Epithelial cell of proximal tubule (primary cell): Measurements from ENCODE around the gene CES4A. TPM values are rescaled to one million over a fixed set of nuclear protein-coding genes. Genes with fewer than 3 reads are reported as not detected.

Source experiments
- DNase-seq: peaks from one replicate; pipeline ENCODE4 v3.0.0-alpha.2; 2011; ENCODE audit warnings: low read depth
- H3K4me3 ChIP-seq: 2 replicates; pipeline ENCODE4 v1.5.1; 2011; ENCODE audit warnings: low read depth, mild to moderate bottlenecking, low read length
- total RNA-seq: library from RNA; depleted of rRNA; stranded (reverse); fragments of >200 nt; gene quantifications from 2 replicates; pipeline ENCODE4 v1.2.3, GENCODE V29; 2015
- TF ChIP-seq, protein P1 (sequence below): conservative IDR thresholded peaks from 2 replicates; pipeline ENCODE4 v1.5.1; 2012; ENCODE audit warnings: low read depth, mild to moderate bottlenecking, low read length

CES4A gene
- total RNA-seq, 1 donor from 2014 or later, result 0.52 TPM

DNA sequence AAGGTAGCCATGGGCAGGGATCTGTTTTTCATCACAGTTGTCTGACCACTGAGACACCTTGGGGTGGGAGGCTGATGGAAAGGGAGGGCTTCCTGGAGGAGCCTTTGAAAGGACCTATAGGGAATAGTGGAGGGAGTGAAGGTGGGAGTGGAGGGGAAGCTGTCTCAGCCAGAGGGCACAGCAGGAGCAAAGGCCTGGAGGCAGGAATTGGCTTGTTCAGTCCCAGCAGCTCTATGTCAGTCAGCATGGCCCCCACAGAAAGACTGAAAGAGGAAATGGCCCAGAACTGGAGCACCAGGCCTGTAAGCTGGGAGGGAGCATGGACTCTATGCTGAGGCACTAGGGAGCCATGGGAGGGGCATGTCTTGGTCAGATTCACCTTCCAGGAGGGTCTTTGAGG lies 27.8 kb downstream of the CES4A start:
- no peak for DNase-seq
- no peak overlapping the region for H3K4me3 ChIP-seq
- TF ChIP-seq, protein P1, sequence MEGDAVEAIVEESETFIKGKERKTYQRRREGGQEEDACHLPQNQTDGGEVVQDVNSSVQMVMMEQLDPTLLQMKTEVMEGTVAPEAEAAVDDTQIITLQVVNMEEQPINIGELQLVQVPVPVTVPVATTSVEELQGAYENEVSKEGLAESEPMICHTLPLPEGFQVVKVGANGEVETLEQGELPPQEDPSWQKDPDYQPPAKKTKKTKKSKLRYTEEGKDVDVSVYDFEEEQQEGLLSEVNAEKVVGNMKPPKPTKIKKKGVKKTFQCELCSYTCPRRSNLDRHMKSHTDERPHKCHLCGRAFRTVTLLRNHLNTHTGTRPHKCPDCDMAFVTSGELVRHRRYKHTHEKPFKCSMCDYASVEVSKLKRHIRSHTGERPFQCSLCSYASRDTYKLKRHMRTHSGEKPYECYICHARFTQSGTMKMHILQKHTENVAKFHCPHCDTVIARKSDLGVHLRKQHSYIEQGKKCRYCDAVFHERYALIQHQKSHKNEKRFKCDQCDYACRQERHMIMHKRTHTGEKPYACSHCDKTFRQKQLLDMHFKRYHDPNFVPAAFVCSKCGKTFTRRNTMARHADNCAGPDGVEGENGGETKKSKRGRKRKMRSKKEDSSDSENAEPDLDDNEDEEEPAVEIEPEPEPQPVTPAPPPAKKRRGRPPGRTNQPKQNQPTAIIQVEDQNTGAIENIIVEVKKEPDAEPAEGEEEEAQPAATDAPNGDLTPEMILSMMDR, result no peak

DNA sequence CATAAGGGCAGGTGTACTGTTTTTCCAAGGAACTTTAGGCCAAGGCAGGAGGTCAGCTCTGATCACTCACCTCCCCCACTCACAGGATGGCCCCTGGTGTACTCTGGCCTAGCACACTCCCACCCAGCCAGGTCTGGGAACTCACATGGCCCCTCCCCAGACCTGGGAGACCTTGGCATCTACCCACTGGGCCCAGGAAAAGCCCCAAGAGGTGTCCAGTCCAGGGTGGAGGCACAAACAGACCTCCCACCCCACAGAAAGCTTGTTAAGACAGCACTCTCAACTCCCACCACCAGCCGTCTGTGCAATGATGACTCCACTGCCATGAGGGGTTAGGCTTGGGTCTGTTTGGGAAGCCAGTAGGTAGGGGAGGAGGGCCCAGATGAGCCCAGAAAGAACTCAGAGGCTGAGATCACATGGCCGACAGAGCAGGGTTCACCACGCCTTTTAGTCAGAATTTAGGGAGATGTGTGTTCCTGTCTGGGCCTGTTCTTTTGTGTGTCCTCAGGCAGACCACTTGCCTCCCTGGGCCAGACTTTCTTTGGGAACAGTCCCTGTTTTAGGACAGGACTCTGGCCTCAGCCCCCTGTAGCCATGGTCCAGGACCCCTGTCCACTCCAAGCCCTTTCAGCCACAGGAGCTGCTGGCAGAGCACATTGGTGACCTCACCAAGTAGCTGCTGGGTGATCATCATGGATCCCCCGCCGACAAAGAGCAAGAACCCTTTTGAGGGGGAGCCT lies 28.5 kb downstream of the CES4A start:
- TF ChIP-seq, protein P1, result no peak
- no peak for DNase-seq
- no peak overlapping the region for H3K4me3 ChIP-seq

DNA sequence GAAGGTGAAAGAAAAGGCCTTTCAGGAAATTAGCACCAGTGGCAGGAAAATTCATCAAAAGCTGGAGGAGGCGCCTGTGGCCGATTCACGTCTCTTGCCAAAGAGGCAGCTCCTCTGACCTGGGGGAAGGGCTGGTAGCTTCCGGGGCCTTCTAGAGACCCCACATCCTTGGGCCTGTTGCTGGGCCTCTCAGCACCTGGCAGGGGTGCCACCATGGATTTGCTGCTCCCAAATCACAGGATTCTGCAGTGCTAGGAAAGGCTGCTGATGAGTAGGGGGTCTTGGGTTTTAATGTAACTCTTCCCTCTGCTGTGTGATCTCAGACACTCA lies 29.0 kb downstream of the CES4A start:
- no peak for DNase-seq
- TF ChIP-seq, protein P1, result no peak
- H3K4me3 ChIP-seq, result no peak overlapping the region

DNA sequence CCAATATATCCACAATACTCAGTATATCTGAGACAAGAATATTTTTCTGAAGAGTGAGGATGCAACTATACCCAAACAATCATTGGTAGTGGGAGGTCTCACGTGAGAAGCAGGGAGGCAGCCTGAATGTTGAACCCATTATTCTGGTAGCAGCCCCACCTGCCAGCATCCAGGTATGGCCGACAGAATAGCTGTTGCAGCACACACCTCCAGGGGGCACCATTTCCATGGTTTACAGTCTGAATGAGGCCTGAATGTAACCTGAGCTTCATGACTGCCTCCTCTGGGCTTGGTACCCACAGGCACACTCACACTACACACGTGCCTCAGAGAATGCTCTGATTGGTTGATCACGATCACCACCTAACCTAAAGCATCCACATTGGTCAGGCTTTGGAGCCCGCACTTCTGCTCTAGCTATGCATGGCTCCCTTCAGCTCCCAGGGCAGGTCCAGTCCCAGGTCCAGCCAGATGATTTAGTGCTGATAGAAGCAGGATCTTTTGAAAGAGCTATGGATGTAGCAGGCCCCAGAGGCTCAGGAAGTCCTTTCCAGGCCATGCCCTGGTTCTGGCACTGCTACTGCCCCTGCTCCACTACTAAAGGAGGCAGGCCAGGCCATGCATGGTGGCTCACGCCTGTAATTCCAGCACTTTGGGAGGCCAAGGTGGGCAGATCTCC lies 29.6 kb downstream of the CES4A start:
- DNase-seq, result peak; percentile 80
- TF ChIP-seq, protein P1, result peak; percentile 91
- no peak overlapping the region for H3K4me3 ChIP-seq

DNA sequence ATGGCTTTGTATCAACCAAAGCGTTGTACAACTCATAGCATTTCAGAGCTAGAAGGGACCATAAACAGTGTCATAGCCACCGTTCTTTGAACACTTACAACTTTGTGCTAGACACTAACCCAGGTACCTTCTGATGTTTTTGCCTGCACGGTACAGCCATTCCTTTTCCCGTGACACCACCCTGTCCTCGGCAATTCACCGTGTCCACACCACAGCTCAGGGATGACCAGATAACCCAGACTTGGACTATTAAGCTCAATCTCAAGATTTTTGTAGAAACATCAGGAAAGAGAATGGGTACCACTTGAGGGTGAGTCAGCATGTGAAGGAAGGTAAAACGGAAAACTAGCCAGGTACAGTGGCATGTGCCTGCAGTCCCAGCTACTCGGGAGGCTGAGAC lies 30.8 kb downstream of the CES4A start:
- H3K4me3 ChIP-seq, result no peak overlapping the region

DNA sequence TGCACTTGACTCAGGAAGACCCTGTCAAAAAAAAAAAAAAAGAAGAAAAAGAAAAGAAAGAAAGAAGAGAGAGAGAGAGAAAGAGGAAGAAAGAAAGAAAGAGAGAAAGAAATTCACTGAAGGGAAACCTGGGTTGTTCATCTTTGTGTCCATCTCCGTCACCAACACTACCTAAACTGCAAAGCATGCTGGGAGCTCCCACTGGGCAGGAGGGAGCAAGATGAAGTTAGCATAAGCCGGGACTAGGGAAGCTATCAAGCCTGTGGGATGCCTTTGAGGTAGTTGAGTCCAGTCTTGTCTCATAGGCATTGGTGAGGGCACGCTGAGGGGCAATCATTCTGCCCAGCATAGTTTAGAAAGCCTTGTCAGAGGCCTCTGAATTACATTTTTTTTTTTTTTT lies 32.9 kb downstream of the CES4A start:
- TF ChIP-seq, protein P1, result no peak
- H3K4me3 ChIP-seq, result no peak overlapping the region
- DNase-seq, result no peak

More for the DNA sequence above, 30.8 kb downstream of the CES4A start:
- TF ChIP-seq, protein P1, result no peak
- no peak for DNase-seq
